LHCN-M2 (cell line): ENCODE measurements around the gene MALT1. TPM values are rescaled to one million over a fixed set of nuclear protein-coding genes. Genes with fewer than 3 reads are reported as not detected.
"Not testable (repeated sequence)": the region's sequence is repeated elsewhere in the genome, so short reads cannot be mapped to it uniquely, and the experiment has no call there.

Experiments
- DNase-seq: peaks from one replicate; pipeline ENCODE4 v3.0.0-alpha.2; 2012; ENCODE audit warnings: low read depth
- total RNA-seq: library from RNA; depleted of rRNA; stranded (reverse); fragments of >200 nt; gene quantifications from 2 replicates; pipeline ENCODE4 v1.2.3, GENCODE V29; 2014

The MALT1 gene
- total RNA-seq, 1 experiment from 2014 or later = 20.5 TPM

DNA sequence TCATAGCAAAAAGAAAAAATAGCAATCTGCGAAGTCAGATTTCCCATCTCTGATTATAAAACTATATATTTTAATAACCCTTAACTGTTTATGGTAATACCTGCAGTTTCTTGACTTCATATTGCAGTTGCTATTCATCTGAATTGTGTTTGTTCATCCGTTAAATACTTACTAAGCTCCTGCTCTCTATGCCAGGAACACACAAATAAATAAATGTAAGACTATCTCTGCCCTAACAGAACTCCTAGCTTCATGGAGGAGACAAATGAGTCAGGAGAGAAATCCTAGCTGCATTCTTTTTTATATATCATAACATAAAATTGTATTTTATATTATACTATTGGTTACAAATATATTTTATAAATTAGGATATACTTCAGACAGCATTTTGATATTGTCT, 61.2 kb downstream of the MALT1 start:
- DNase-seq = no peak

GRCh38 chr18:58733866-58734265, 62.6 kb downstream of the MALT1 start:
- no peak for DNase-seq

DNA sequence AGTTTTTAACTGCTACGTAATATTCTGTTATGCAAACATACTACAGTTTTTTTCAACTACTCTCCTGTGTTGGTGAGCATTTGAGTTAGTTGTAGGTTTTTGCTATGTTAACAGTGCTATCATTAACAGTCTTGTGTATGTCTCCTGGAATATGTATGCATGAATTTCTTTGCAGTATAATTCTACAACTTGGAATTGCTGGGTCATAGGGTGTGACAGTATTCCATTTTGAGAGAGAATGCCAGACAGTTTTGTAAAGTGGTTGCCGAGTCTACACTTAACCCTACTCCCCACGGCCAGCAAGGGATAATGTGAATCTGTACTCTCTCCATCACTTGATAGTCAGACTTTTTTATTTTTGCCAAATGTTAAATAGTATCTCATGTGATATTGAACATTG, 67.1 kb downstream of the MALT1 start:
- DNase-seq = no peak

- no peak for DNase-seq
Measured at GRCh38 chr18:58745914-58746313, 74.6 kb downstream of the MALT1 start.

- DNase-seq = no peak
Measured at GRCh38 chr18:58748899-58749595, 77.8 kb downstream of the MALT1 start.

- no peak for DNase-seq
Measured at GRCh38 chr18:58753976-58754375, 82.7 kb downstream of the MALT1 start.

DNA sequence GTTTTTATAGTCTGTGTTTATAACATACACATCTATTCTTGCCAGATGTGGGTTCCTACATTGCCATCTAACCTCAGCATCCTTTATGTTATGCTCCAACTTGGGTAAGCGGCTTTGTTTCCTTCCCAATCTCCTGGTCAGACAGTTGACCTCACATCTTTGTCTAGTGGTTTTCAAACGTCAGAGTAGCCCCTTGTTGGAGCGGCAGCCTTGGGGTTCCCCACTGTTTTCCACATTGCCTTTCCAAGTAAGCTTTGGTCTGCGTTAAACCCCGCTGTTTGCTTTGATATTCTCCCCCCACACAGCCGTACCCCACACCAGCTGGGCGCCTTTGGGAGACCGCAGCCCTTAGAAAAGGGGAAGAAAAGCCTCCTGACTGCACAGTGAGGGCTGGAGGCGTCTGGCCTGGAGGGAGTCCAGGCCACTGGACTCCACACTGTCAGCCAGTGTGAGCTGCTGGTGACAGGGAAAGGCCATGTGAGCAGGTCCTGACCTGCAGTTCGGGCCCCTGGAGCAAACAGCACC, 83.3 kb downstream of the MALT1 start:
- DNase-seq = no peak

- no peak for DNase-seq
Measured at GRCh38 chr18:58755304-58756010, 84.2 kb downstream of the MALT1 start.

DNA sequence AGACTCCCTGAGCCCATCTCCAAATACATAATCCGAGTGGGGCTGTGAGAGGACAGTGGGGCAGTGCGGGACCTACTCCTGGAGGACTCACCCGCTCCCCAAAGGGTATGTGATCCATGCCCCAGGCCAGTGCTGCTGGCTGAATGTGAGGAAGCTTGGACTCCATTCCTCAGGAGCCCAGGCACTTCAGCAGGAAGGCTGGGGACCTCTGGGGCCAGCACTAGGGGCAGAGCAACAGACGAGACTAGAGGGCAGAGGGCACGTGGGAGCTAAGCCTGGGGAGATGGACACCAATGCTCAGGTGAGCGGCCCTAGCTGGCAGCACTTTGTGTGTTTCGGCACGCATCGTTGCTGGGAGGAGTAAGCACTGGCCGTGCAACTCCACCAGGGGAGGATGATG, 84.9 kb downstream of the MALT1 start:
- DNase-seq = no peak

DNA sequence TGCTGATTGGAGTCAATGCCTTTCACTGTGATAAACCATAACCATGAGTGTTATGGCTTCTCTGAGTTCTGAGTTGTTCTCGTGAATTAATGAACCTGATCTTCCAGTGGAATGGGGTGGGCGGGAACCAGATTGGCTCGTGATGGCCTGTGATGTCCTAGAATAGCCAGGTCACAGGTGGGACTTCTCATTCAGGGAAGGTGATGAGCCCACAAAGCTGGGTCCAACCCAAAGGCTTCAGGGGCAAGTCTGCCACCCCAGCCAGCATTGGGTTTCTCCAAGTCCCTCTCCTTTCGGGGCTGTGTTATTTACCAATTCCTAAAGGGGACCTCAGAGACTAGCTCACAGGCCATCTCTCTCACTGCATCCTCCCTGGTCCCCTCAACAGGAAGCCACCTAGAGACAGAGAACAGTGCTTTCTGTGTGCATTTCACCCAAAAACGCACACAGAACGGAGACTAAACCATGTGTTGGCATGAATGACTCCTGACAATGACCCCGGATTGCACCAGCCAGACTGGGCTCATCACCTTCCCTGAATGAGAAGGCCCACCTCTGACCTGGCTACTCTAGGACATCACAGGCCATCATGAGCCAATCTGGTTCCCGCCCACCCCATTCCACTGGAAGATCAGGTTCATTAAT, 85.5 kb downstream of the MALT1 start:
- no peak for DNase-seq

- DNase-seq = not testable (repeated sequence)
Measured at GRCh38 chr18:58757351-58757750, 86.1 kb downstream of the MALT1 start.

DNA sequence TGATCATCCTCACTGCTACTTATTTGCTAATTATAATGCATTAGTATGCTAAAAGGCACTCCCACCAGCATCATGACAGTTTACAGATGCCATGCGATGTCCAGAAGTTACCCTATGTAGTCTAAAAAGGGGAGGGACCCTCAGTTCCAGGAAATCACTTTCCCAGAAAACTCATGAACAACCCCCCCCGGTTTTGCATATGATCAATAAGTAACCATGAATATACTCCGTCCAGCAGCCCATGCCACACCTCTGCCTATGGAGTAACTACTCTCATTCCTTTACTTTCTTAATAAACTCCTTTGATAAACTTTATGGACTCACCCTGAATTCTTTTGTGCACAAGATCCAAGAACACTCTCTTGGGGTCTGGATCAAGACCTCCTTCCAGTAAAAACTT, 86.8 kb downstream of the MALT1 start:
- no peak for DNase-seq

- DNase-seq = no peak
Measured at GRCh38 chr18:58758606-58759005, 87.3 kb downstream of the MALT1 start.

GRCh38 chr18:58761241-58761969, 90.1 kb downstream of the MALT1 start:
- DNase-seq = no peak

GRCh38 chr18:58761970-58762780, 90.9 kb downstream of the MALT1 start:
- DNase-seq = no peak

GRCh38 chr18:58762781-58763171, 91.5 kb downstream of the MALT1 start:
- no peak for DNase-seq

GRCh38 chr18:58766164-58766563, 94.9 kb downstream of the MALT1 start:
- DNase-seq = no peak

DNA sequence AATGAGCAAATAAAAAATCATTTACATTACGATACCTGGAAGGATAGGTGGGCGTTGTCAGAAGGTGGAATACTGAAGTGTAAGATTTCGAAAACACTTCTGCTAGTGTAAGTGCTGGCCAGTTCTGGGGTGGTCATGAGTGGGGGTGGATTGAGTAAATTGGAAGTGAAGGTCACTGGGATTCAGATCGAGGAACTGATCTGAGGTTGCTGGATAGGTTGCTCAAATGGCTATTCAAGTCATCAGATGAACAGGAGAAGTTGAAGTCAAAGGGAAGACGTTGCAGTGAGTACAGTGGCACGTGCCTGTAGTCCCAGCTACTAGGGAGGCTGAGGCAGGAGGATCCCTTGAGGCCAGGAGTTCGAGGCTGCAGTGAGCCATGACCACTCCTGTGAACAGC, 95.7 kb downstream of the MALT1 start:
- DNase-seq = no peak

DNA sequence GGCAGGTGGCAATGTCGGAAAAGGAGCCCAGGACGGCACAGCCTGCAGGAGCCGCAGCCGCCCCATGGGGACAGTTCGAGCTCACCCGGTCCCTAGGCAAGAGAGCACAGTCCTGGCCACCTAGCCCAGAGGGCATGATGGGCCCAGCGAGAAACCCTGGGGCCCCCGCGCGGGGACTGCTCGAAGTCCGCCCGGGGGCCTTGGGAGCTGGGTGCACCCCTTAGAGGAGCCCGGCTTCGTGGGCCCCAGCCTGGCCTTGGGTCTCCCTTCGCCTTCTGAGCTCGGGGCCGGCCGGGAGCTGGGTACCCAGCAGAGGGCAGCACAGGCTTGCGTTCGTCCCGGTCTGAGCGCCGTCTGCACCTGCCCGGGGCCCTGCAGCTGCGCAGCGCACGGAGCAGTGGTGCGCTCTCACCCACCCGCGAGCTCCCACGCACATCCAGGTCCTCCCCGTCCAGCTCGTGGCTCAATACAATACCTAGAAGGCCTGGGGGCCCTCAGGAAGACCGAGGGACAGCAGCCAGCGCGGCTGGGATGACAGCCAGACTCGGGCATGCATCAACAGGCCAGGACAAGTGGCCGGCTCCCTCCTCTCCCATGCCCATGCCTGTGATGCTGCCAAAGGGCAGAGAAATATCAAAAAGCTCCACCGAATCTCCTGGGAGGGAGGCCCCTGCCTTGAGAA, 97.2 kb downstream of the MALT1 start:
- peak; percentile 32 for DNase-seq

- DNase-seq = no peak
Measured at GRCh38 chr18:58769321-58769720, 98.1 kb downstream of the MALT1 start.
